ENCODE results near the gene IL27RA.

IL27RA gene

GRCh38 chr19:14102756-14103155 is 71.2 kb downstream of the IL27RA start:
- Mint-ChIP-seq H3K9me3 (no peaks in the 10 kb centered on the region), H3K27me3 (ENCODE audit: low read depth) (no peaks in the 10 kb centered on the region), H3K4me3 (no peak overlapping the region), H3K36me3 (ENCODE audit: low read depth) (peaks cover 40% of the 10 kb centered on the region), H3K27ac (no peak overlapping the region), H3K4me1 (peaks cover 3% of the 10 kb centered on the region)
- TF ChIP-seq CTCF (IDR thresholded peaks at IDR 0.05; ENCODE audit: unreplicated experiment in 3 of 3), result no peak

Data from nephron (organoid).